ENCODE results near the gene HS2ST1. TPM values are rescaled to one million over a fixed set of nuclear protein-coding genes. Genes with fewer than 3 reads are reported as not detected.

HS2ST1 gene
- total and polyA plus RNA-seq, 2 experiments from 2014 or later, result 6.7 to 17.1 TPM

DNA sequence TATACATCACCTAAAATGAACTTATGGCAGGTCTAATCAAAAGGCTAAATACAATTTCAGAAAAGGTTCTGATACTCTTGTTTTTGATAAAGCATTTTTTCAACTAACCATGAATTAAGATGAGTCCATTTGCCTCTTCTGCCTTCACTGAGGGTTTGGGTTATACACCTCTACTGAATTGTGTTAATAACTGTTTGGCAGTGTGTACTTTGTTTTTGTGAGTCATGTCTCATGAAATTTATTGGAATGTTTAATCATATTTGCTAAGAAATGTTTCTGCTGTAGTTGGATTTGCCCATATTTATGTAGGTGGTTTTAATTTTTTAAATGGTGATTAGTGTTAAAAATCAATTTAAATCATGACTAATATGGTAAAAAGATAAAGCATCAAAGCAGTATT lies 190.5 kb downstream of the HS2ST1 start:
- H3K9me3 Mint-ChIP-seq, result peaks cover 13% of the 10 kb centered on the region
- Histone ChIP-seq H4K20me1 (replicated peaks; ENCODE audit: insufficient read depth) (no peaks in the 10 kb centered on the region), H3K36me3 (ENCODE audit: insufficient read depth) (no peaks in the 10 kb centered on the region; the same call in 1 of the 2 replicates), H3K4me2 (no peak overlapping the region), H3K79me2 (replicated peaks; ENCODE audit: insufficient read depth) (no peaks in the 10 kb centered on the region), H3K4me1 (ENCODE audit: insufficient read depth) (peaks cover 19% of the 10 kb centered on the region), H3K27ac (ENCODE audit: low read depth) (no peak overlapping the region), H3K9me2 (ENCODE audit: insufficient read depth) (peaks cover 2% of the 10 kb centered on the region; the same call in 1 of the 2 replicates), H3K4me3 (no peak overlapping the region), H3F3A (replicated peaks; ENCODE audit: low read depth) (no peaks in the 10 kb centered on the region), H3K27me3 (ENCODE audit: insufficient read depth) (no peaks in the 10 kb centered on the region), H2AFZ (no peak overlapping the region)
- H3K27me3 Mint-ChIP-seq (ENCODE audit: insufficient read depth, low read depth, poor library complexity), result no peaks in the 10 kb centered on the region
- H3K27ac Mint-ChIP-seq, result no peak overlapping the region
- ATAC-seq, result no peak
- no peak for DNase-seq (ENCODE audit: low spot score)
- H3K4me3 Mint-ChIP-seq, result no peak overlapping the region
- H3K36me3 Mint-ChIP-seq (ENCODE audit: low read depth), result peaks cover 18% of the 10 kb centered on the region
- TF ChIP-seq ZNF462 (CRISPR knock-in tag; IDR thresholded peaks at IDR 0.05) (no peak), JUNB (IDR thresholded peaks at IDR 0.05; ENCODE audit: unreplicated experiment) (no peak), EZH2 (IDR thresholded peaks at IDR 0.05; ENCODE audit: low read depth, unreplicated experiment) (no peak), ZNF114 (CRISPR knock-in tag; IDR thresholded peaks at IDR 0.05) (no peak)
- peaks cover 17% of the 10 kb centered on the region for H3K4me1 Mint-ChIP-seq

- H3K4me1 ChIP-seq (ENCODE audit: insufficient read depth), result peaks cover 19% of the 10 kb centered on the region
- no peaks in the 10 kb centered on the region; the same call in 1 of the 2 replicates for H3K36me3 ChIP-seq (ENCODE audit: insufficient read depth)
- H3K4me3 ChIP-seq, result no peak overlapping the region
- DNase-seq (ENCODE audit: low spot score) (no peak), ATAC-seq (no peak)
- H4K20me1 ChIP-seq (replicated peaks; ENCODE audit: insufficient read depth), result no peaks in the 10 kb centered on the region
- H3K79me2 ChIP-seq (replicated peaks; ENCODE audit: insufficient read depth), result no peaks in the 10 kb centered on the region
- no peaks in the 10 kb centered on the region for H3K9me2 ChIP-seq (ENCODE audit: insufficient read depth)
- no peak overlapping the region for H3K4me2 ChIP-seq
- peaks cover 7% of the 10 kb centered on the region for H3K9me3 Mint-ChIP-seq
- no peaks in the 10 kb centered on the region for H3K27me3 Mint-ChIP-seq (ENCODE audit: insufficient read depth, low read depth, poor library complexity)
- H3K27ac ChIP-seq (ENCODE audit: low read depth), result peak overlapping the region; percentile 2; the same call in 1 of the 2 replicates
- no peak overlapping the region for H3K4me3 Mint-ChIP-seq
- peaks cover 7% of the 10 kb centered on the region for H3K36me3 Mint-ChIP-seq (ENCODE audit: low read depth)
- H3K27me3 ChIP-seq (ENCODE audit: insufficient read depth), result no peaks in the 10 kb centered on the region
- H3F3A ChIP-seq (replicated peaks; ENCODE audit: low read depth), result no peaks in the 10 kb centered on the region
- H3K4me1 Mint-ChIP-seq, result peaks cover 14% of the 10 kb centered on the region; the same call in 2 of the 3 replicates
- H2AFZ ChIP-seq, result no peak overlapping the region
- no peak overlapping the region for H3K27ac Mint-ChIP-seq
- TF ChIP-seq JUNB (IDR thresholded peaks at IDR 0.05; ENCODE audit: unreplicated experiment) (no peak), STAT1 (IDR thresholded peaks at IDR 0.05; ENCODE audit: unreplicated experiment) (no peak), CTCF (conservative IDR thresholded peaks at IDR 0.05; ENCODE audit: low read depth in 2 of 2) (no peak), NANOG (IDR thresholded peaks at IDR 0.05; ENCODE audit: borderline replicate concordance) (no peak), ZNF114 (CRISPR knock-in tag; IDR thresholded peaks at IDR 0.05) (no peak)
These were observed 191.7 kb downstream of the HS2ST1 start for GRCh38 chr1:87106144-87106543.
